ENCODE measurements around the gene SBNO2.

The SBNO2 gene

DNA sequence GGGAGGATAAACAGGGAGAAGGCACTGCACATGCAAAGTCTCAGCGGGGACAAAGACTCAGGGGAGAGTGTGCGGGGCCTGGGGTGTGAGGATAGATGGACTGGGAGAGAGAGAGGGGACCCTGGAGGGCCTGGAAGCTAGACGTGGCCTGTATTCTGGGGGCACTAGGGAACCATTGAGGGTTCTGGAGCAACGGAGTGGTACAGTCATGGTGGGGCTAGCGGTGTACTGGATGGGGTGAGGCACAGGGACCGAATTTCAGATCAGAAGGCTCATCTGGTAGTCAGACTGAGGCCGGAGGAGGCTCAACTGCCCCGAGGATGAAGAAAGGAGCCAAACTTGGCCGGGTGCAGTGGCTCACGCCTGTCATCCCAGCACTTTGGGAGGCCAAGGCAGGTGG is 8.0 kb upstream of the SBNO2 start:
- no peak overlapping the region for H3K4me3 ChIP-seq (ENCODE audit: low read length)
- TF ChIP-seq, protein P1, sequence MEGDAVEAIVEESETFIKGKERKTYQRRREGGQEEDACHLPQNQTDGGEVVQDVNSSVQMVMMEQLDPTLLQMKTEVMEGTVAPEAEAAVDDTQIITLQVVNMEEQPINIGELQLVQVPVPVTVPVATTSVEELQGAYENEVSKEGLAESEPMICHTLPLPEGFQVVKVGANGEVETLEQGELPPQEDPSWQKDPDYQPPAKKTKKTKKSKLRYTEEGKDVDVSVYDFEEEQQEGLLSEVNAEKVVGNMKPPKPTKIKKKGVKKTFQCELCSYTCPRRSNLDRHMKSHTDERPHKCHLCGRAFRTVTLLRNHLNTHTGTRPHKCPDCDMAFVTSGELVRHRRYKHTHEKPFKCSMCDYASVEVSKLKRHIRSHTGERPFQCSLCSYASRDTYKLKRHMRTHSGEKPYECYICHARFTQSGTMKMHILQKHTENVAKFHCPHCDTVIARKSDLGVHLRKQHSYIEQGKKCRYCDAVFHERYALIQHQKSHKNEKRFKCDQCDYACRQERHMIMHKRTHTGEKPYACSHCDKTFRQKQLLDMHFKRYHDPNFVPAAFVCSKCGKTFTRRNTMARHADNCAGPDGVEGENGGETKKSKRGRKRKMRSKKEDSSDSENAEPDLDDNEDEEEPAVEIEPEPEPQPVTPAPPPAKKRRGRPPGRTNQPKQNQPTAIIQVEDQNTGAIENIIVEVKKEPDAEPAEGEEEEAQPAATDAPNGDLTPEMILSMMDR (IDR thresholded peaks at IDR 0.05; ENCODE audit: insufficient read depth, low read depth, low read length, missing control alignments) = no peak
- no peak for DNase-seq (ENCODE audit: low read depth)

DNA sequence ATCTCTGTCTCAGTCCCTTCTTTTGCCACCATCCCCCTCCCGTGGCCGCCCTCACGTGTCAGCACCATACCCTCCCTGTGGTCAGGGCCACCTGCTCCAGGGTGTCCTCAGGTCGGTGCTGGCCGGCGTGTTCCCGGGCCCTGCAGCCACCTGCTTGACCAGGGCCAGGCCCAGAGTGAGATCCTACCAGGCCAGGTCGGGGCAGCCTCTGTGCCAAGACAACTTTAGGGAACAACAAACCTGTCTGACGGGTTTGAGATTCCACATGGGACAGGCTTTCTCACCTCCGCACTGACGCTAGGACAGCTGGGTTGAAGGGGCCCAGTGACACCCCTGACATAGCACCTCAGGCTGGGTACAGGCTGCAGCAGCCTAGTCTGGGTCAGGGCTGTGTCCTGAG is 7.5 kb upstream of the SBNO2 start:
- H3K4me3 ChIP-seq (ENCODE audit: low read length) = no peak overlapping the region
- peak; percentile 83 for DNase-seq (ENCODE audit: low read depth)

DNA sequence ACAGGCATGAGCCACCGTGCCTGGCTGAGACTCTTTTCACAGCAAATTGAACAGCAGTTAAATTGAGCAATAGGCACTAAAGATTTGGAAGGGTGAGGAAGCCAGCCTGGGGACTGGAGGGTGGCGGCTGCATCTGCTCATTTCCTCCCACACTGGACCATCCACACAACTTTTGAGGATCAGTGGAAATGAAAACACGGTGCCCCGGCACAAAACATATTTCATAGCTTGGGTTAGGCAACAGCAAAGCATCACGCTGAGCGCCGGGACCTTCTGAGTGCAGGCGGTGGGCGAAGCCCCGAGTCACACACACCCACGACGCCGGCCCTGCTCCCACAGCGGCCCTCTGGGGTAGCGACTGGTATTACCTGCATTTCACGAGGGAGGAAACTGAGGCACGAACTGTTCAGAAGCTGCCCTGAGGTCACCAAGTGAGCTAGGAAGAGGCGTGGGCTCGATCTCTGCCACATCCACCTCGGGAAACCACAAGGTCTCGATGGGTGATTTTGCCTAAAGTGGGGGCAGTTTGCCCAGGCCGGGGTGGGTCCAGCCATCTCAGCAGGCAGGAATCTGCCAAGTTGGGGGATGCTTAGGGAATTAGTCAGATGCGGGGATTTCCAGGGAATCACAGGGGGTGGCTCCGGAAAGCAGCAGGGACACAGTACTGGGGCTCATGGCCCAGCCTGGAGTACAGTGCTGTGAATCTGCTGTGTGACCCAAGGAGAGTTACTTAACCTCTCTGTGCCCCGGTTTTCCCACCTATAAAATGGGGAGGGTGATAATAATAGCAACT is 3.5 kb upstream of the SBNO2 start:
- DNase-seq (ENCODE audit: low read depth) = peak; percentile 97
- H3K4me3 ChIP-seq (ENCODE audit: low read length) = no peak overlapping the region
- TF ChIP-seq, protein P1 (IDR thresholded peaks at IDR 0.05; ENCODE audit: insufficient read depth, low read depth, low read length, missing control alignments) = peak; percentile 47

More for the DNA sequence above, 7.5 kb upstream of the SBNO2 start:
- TF ChIP-seq, protein P1 (IDR thresholded peaks at IDR 0.05; ENCODE audit: insufficient read depth, low read depth, low read length, missing control alignments) = no peak

DNA sequence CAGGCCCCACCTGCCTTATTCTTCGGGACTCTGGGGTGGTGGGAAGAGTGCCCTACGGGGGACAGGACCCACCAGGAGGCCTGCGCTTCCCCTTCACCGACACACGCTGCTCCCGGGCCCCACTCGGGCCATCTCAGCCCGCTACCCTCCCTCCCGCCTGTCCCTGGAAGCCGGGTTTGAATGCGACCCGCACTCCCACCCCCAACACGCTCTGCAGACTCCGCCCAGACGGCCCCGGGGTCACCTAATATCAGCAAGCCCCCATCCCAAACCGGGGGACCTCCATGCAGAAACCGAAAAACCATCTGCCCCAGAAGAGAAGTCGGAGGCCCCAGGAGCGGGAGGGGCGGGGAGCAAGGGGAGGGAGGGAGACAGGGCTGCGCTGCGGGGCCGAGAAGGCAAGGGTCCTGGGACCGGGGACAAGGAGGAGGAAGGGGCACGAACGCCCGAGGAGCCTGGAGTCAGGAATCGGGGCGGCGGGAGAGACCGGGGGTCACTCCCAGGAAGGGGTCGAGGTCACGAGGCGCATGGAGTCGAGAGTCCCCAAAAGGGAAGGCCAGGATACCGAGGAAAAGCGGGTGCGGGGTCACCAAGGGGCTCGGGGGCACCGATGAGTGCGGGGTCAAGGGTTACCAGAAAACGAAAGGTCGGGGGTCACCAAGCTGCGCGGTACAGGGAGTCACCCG is 766 bp downstream of the SBNO2 start:
- TF ChIP-seq, protein P1 (IDR thresholded peaks at IDR 0.05; ENCODE audit: insufficient read depth, low read depth, low read length, missing control alignments) = no peak
- H3K4me3 ChIP-seq (ENCODE audit: low read length) = peak overlapping the region; percentile 92
- no peak for DNase-seq (ENCODE audit: low read depth)

DNA sequence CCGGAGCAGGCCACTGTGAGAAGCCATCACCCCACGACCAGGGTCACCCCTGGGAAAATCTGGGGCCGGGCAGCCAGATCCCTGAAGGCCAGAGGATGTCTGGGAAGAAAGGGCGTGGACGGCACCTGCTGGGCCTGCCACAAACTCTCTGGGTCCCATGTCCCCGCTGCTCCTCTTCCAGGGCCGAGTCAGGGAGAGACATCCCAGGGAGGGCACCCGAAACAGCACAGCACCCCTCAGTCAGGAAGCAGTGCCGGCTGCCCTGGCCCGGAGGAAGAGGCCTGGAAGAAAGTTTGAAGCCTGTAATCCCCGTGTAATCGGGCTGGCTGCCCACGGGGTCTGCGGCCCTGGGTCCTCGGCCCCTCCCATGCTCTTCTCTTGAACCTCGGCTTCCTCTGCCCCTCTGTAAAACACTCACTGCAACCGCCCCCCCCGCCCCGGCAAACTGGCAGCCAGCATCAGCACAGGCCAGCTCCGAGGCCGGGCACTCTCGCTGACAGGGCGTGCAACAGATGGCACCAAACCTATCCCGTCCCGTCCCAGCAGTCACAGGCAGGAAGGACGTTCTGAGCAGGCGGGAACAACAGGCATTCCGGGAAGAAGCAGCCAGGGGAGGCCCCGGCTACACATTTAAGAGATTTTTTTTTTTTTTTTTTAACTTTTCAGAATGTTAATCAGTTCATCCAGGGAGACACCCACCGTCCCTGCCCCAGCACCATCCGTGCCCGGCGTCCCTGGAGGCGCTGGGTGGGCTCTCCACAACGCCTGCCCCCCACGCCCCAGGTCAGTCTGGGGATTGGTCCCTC is 1.5 kb downstream of the SBNO2 start:
- DNase-seq (ENCODE audit: low read depth) = peak; percentile 64
- TF ChIP-seq, protein P1 (IDR thresholded peaks at IDR 0.05; ENCODE audit: insufficient read depth, low read depth, low read length, missing control alignments) = no peak
- H3K4me3 ChIP-seq (ENCODE audit: low read length) = peak overlapping the region; percentile 92

DNA sequence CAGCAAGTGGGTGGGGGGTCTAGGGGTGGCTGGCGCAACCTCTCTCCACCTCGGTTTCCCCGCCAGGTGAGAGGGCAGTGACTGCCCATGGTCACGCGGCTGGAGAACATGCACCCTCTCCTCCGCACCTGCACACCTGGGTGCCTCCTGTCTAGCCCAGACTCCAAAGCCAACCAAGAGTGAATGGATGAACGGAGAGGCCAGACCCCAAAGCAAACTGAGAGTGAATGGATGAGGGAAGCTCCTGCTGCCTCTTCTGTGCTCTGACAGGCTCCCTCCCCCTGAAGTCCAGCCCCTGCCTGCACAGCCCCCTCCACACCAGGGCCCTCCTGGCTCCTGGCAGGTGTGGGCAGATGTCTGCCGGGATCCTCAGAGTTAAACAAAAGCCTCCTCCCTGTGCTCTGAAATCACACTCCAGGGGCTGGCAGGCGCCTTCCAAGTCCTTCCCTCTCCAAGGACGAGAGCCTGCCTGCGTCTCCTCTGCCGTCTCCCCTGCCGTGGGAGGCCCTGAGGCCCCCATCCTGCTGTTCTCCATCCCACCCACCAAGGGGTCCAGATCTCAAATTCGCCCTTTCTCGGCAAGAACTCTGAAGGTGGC is 2.2 kb downstream of the SBNO2 start:
- H3K4me3 ChIP-seq (ENCODE audit: low read length) = peak overlapping the region; percentile 92
- TF ChIP-seq, protein P1 (IDR thresholded peaks at IDR 0.05; ENCODE audit: insufficient read depth, low read depth, low read length, missing control alignments) = no peak
- peak; percentile 50 for DNase-seq (ENCODE audit: low read depth)
